Coronary artery (tissue), 2 donors: ENCODE measurements around the gene ADGRA3.

ENCODE experiments used
- DNase-seq: peaks from one replicate; pipeline ENCODE4 v3.0.0-alpha.2; 2017; ENCODE audit warnings: low spot score
- H3K27ac ChIP-seq, 2 donors: fragments of 200-600 bp; sonication (generic); one replicate each; pipeline ENCODE4 v1.5.1; 2016 to 2019
- H3K4me3 ChIP-seq: fragments of 200-600 bp; sonication (generic); 2 replicates; pipeline ENCODE4 v1.5.1; 2016; ENCODE audit warnings: mild to moderate bottlenecking, moderate library complexity
- CTCF ChIP-seq: fragments of 200-600 bp; sonication (generic); IDR thresholded peaks from one replicate; pipeline ENCODE4 v1.5.1; 2019; ENCODE audit warnings: antibody characterized with exemption

The ADGRA3 gene

GRCh38 chr4:22539251-22539650 lies 23.4 kb upstream of the ADGRA3 start:
- DNase-seq, result no peak
- no peak for TF ChIP-seq CTCF
- Histone ChIP-seq H3K4me3 (no peak overlapping the region), H3K27ac (no peak overlapping the region)

- Histone ChIP-seq H3K27ac (no peak overlapping the region), H3K4me3 (no peak overlapping the region)
- TF ChIP-seq CTCF, result no peak
- no peak for DNase-seq
These were observed 22.0 kb upstream of the ADGRA3 start for GRCh38 chr4:22537864-22538263.

- Histone ChIP-seq H3K4me3 (no peak overlapping the region), H3K27ac (no peak overlapping the region)
- DNase-seq, result no peak
- TF ChIP-seq CTCF, result no peak
These were observed 18.5 kb upstream of the ADGRA3 start for GRCh38 chr4:22534374-22534773.

GRCh38 chr4:22532896-22533295 lies 17.0 kb upstream of the ADGRA3 start:
- DNase-seq, result no peak
- no peak for TF ChIP-seq CTCF
- no peak overlapping the region for H3K27ac ChIP-seq
- no peak overlapping the region for H3K4me3 ChIP-seq

GRCh38 chr4:22532117-22532516 lies 16.3 kb upstream of the ADGRA3 start:
- Histone ChIP-seq H3K27ac (no peak overlapping the region), H3K4me3 (no peak overlapping the region)
- no peak for TF ChIP-seq CTCF
- DNase-seq, result no peak

GRCh38 chr4:22531311-22532019 lies 15.6 kb upstream of the ADGRA3 start:
- no peak for DNase-seq

More at GRCh38 chr4:22531311-22532019, 15.6 kb upstream of the ADGRA3 start:
- Histone ChIP-seq H3K27ac (no peak overlapping the region), H3K4me3 (no peak overlapping the region)
- no peak for TF ChIP-seq CTCF
